AG04450 (cell line): Measurements from ENCODE around the gene RBM4. TPM values are rescaled to one million over a fixed set of nuclear protein-coding genes. Genes with fewer than 3 reads are reported as not detected.

Source experiments
- CTCF ChIA-PET: fragments of 300-600, 350-600 bp; formaldehyde crosslinking; extraction: SDS; loops from one replicate; lab custom pipeline; 2022; ENCODE audit warnings: antibody characterized with exemption, inconsistent platforms; lab: Charles Lee
- POLR2A ChIA-PET: fragments of 350-600 bp; formaldehyde crosslinking; extraction: SDS; loops from one replicate; lab custom pipeline; 2021; ENCODE audit warnings: antibody characterized with exemption, inconsistent platforms; lab: Yijun Ruan, JAX
- DNase-seq: peaks from one replicate; pipeline ENCODE4 v3.0.0-alpha.2; 2011; ENCODE audit warnings: low read depth, low spot score
- H3K27ac ChIP-seq: one replicate; pipeline ENCODE4 v1.5.1; 2012; ENCODE audit warnings: low read depth, low read length, control low read depth
- H3K27me3 ChIP-seq: one replicate; pipeline ENCODE4 v1.6.0; 2012; ENCODE audit warnings: low read length; ENCODE audit not compliant: control insufficient read depth, insufficient read depth
- H3K4me3 ChIP-seq: 2 replicates; pipeline ENCODE4 v1.5.1; 2011; ENCODE audit warnings: mild to moderate bottlenecking, low read depth, low read length, control low read depth
- H3K9me3 ChIP-seq: 2 replicates; pipeline ENCODE4 v1.5.1; 2012; ENCODE audit warnings: low read length; ENCODE audit not compliant: control insufficient read depth, insufficient read depth
- polyA plus RNA-seq: library from polyadenylated mRNA; depleted of rRNA; stranded (reverse); fragments of >200 nt; gene quantifications from 2 replicates; pipeline ENCODE4 v1.2.3, GENCODE V29; 2011; rRNA removed
- small RNA-seq: library from RNA; depleted of rRNA; stranded (forward); fragments of <200 nt; gene quantifications from one replicate; pipeline ENCODE3, GENCODE V24; 2012; ENCODE audit warnings: low read depth; ENCODE audit not compliant: insufficient read length
- TF ChIP-seq, protein P1 (sequence below): IDR thresholded peaks from 2 replicates; pipeline ENCODE4 v1.5.1; 2011; ENCODE audit warnings: low read depth, low read length, control low read depth, inconsistent platforms

Gene RBM4
- polyA plus RNA-seq, 1 experiment = 272 TPM

DNA sequence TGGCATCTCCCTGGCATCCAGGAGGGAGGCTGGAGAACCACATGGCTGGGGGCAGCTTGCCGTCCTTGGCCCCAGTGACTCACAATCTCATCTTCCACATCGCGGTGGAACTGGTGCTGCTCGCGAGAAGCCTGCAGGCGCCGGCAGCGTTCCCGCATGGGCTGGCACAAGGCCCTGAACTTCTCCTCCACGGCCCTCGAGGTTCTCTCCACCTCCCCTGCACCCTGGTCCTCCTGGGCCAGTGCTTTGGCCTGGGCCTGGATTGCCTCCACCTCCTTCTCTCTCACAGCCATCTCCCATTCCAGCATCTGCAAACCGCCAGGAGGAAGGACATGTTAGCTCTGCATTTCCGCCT lies 55.5 kb downstream of the RBM4 start:
- peaks cover 7% of the 10 kb centered on the region for H3K9me3 ChIP-seq
- H3K27ac ChIP-seq = no peak overlapping the region
- DNase-seq = no peak
- ChIA-PET CTCF (interaction anchor here (0.5 to 2.5 kb wide), 8 partner anchors 12 to 328 kb away, joined by 3 to 23 read pairs (median 4); no protein-coding TSS in a partner anchor), POLR2A (no interaction called here)
- no peaks in the 10 kb centered on the region for H3K27me3 ChIP-seq
- TF ChIP-seq, protein P1, sequence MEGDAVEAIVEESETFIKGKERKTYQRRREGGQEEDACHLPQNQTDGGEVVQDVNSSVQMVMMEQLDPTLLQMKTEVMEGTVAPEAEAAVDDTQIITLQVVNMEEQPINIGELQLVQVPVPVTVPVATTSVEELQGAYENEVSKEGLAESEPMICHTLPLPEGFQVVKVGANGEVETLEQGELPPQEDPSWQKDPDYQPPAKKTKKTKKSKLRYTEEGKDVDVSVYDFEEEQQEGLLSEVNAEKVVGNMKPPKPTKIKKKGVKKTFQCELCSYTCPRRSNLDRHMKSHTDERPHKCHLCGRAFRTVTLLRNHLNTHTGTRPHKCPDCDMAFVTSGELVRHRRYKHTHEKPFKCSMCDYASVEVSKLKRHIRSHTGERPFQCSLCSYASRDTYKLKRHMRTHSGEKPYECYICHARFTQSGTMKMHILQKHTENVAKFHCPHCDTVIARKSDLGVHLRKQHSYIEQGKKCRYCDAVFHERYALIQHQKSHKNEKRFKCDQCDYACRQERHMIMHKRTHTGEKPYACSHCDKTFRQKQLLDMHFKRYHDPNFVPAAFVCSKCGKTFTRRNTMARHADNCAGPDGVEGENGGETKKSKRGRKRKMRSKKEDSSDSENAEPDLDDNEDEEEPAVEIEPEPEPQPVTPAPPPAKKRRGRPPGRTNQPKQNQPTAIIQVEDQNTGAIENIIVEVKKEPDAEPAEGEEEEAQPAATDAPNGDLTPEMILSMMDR = no peak
- no peak overlapping the region for H3K4me3 ChIP-seq

- ChIA-PET POLR2A (interaction anchor here (0.6 kb wide), 1 partner anchor 138 kb away, joined by 8 read pairs; no protein-coding TSS in a partner anchor), CTCF (interaction anchor here (0.6 to 2.6 kb wide), 10 partner anchors 9 to 389 kb away, joined by 3 to 19 read pairs (median 3); no protein-coding TSS in a partner anchor)
- DNase-seq = peak; percentile 97
- Histone ChIP-seq H3K4me3 (no peak overlapping the region), H3K27me3 (no peaks in the 10 kb centered on the region), H3K9me3 (peaks cover 15% of the 10 kb centered on the region), H3K27ac (peak overlapping the region; percentile 39)
- TF ChIP-seq, protein P1 = peak; percentile 98
These were observed 56.3 kb downstream of the RBM4 start for GRCh38 chr11:66694732-66695207.

Small RNAs within 50 kb of the gene (small RNA-seq; reads per million reads assigned to genes)
- gene RNU4-39P = not detected

Other genes starting within 250 kb of the RBM4 start
- 0.12 and 0.14 TPM in 2 replicates for gene NPAS4, start 217.7 kb upstream of the RBM4 start, polyA plus RNA-seq
- gene MRPL11, start 199.9 kb upstream of the RBM4 start, polyA plus RNA-seq = 43.1 and 55.1 TPM in 2 replicates
- gene PELI3, start 171.8 kb upstream of the RBM4 start, polyA plus RNA-seq = 4.6 and 5.6 TPM in 2 replicates
- gene DPP3, start 158.3 kb upstream of the RBM4 start, polyA plus RNA-seq = 54.6 and 60.2 TPM in 2 replicates
- 17.7 and 21.1 TPM in 2 replicates for gene BBS1, start 128.1 kb upstream of the RBM4 start, polyA plus RNA-seq
- 6.2 and 6.8 TPM in 2 replicates for gene ZDHHC24, start 92.7 kb upstream of the RBM4 start, polyA plus RNA-seq
- 0.11 TPM in 2 replicates for gene ACTN3, start 91.8 kb upstream of the RBM4 start, polyA plus RNA-seq
- gene CTSF, start 70.1 kb upstream of the RBM4 start, polyA plus RNA-seq = 24.3 and 28.1 TPM in 2 replicates
- 0.11 and 0.19 TPM in 2 replicates for gene CCDC87, start 45.6 kb upstream of the RBM4 start, polyA plus RNA-seq
- 26.7 and 30.3 TPM in 2 replicates for gene CCS, start 45.5 kb upstream of the RBM4 start, polyA plus RNA-seq
- 21.4 and 25.0 TPM in 2 replicates for gene RBM14, start 22.1 kb upstream of the RBM4 start, polyA plus RNA-seq
- gene RBM4B, start 39.2 kb downstream of the RBM4 start, polyA plus RNA-seq = 37.4 and 43.8 TPM in 2 replicates
- gene SPTBN2, start 90.5 kb downstream of the RBM4 start, polyA plus RNA-seq = 0.09 and 0.21 TPM in 2 replicates
- 9.2 and 11.4 TPM in 2 replicates for gene RCE1, start 204.7 kb downstream of the RBM4 start, polyA plus RNA-seq
- gene LRFN4, start 218.4 kb downstream of the RBM4 start, polyA plus RNA-seq = 5.5 and 9.7 TPM in 2 replicates